ENCODE measurements around the gene ADGRF3.
A peak's percentile ranks its signal among the peaks of the same experiment; 100 is the strongest.
"Not testable (repeated sequence)": the region's sequence is repeated elsewhere in the genome, so short reads cannot be mapped to it uniquely, and the experiment has no call there.

The ADGRF3 gene

DNA sequence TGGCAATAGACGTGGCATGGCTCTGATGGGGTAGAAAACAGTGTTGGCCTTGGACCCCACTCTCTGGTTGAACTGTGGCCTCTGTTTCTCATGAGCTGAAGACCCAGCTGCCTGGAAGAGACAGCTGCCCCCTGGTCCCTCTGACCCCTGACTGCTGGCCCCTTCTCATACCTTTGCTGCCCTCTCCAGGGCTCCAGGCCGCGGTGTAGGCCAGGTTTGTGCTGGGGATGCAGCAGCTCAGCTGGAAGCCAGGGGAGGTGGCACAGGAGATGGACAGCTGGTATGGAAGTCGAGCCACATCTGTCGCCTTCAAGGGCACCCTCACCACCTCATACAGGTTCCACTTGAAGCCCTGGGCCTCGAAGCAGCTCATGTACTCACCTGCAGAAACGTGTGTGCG lies 32.3 kb downstream of the ADGRF3 start:
- DNase-seq = no peak

DNA sequence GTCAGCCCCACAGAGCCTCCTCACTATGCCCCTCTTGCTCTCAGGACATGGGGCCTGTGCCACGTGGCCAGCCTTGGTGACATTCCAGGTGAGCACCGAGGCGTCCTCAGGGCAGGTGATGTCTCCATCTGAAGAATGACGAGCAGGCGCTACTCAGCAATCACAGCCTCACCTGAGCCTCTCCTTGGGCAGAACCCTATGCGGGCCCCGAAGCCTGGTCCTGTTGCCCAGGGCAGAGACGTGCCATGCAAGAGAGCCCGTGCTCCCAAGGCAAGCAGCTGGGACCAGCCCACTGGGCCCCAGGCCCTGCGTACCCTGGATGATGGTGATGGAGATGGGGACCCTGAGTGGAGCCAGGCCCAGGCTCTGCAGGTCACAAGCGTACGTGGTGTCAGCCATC lies 33.1 kb downstream of the ADGRF3 start:
- DNase-seq = no peak

- DNase-seq = no peak
These were observed 34.1 kb downstream of the ADGRF3 start for GRCh38 chr2:26312471-26312870.

GRCh38 chr2:26309921-26310320 lies 36.7 kb downstream of the ADGRF3 start:
- no peak for DNase-seq

DNA sequence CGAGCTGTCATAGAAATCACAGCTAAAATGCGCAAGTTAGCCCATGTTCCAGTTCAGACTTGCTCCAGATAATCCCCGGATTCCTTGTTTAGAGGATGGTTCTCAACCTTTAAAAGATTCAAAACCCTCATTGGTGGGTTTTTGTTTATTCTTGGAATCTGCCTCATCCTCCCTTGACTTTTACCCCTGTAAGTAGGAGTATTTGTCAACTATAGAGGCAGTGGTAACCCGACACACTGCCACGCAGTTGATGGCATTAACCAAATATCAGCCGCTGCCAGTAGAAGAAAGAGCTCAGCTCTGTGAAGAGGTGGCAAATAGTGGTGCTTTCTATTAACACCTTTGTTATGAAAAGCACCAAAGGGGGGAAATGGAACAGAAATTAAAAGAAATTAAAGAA lies 41.0 kb downstream of the ADGRF3 start:
- DNase-seq = no peak

DNA sequence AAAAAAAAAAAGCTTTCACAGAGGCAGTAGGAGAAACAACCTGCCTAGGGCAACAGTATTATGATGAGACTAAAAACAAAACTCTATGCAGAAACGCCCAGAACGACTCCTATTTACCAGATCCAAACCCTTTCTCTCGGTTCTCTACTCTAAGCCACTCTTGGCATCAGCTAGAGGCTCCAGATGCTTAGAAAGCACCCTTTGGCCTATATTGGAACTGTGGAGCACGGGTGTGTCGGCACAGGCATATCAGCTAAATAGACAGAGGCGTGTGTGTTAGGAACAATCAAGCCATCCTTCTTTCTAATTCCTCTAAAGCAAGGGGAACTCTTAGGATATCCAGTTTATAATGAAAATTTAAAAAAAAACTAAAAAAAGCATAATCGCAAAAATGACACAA lies 41.5 kb downstream of the ADGRF3 start:
- DNase-seq = not testable (repeated sequence)

DNA sequence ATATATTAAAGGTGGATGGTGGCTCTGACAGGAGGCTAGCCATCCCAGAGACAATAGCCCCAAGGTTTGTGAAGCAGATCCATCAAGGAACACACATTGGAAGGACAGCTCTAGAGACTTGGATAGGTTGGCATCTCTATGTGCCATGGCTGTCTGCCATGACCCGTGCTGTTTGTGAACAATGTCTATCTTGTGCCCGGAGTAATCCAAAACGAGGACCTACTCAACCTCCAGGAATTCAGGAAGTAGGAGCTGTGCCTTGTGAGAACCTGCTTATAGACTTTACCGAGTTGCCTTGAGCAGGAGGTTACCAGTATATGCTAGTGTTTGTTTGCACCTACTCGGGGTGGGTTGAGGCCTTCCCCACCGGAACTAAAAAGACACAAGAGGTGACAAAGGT lies 43.7 kb downstream of the ADGRF3 start:
- DNase-seq = no peak

GRCh38 chr2:26300234-26300925 lies 46.2 kb downstream of the ADGRF3 start:
- no peak for DNase-seq

DNA sequence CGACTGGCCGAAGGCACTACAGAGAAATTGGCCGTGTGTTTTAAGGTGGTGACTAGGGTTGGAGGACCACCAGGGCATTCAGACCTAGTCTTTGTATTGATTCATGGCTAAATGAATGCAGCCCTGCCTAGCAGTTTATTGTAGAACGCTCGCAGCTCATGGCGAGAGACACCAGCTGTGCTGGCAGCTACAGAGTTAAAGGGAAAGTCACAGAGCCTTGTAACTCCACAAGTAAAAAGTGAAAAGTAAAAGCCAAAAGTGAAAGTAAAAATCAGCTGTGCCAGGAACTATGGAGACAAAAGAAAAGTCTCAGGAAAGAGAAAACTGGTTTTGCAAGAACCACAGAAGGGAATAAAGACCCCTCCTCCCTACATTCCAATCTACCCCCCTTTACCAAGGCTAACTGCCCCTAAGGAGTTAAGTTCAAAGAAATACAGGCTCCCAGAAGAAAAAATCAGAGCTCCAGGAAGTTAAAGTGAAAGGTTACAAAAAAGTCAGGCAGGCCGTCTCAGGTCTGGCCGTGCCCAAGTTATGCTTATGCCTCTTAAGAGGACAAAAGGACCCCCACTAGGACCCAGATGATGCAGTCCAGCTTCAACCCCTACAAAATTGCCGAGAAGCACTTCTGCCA lies 47.0 kb downstream of the ADGRF3 start:
- no peak for DNase-seq

DNA sequence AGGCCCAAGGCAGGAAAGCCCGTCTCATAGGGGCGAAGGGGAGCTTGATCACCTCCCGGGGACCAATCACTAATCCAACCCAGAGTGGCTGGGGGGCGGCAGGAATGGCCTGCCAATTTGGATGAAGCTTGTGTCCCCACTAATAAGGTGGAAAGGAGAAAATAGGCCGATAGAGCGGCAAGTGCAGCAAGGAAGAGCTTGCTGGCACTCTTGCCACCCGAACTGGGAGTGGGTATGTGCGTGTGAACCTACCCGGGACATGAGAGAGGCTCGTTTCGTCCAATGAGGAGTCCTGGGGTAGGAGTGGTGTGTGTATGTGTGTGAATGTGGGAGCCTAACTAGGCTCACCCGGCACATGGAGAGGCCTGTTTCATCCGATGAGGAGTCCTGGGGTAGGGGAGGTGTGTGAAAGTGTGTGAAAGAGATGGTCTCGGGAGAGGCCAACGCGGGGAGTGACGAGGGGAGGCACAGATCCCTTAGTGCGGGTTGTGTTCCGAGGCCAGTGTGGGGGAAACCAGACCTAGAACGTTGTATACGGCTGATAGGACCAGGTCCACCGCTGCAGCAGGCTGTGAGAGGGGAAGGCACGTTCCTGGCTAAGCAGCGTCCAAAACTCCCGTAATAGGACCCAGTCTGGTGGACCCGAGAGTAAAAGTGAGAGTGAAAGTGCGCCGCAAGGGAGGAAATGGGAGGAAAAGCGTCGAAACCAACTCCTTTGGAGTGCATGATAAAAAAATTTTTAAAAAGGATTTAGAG lies 47.8 kb downstream of the ADGRF3 start:
- DNase-seq = peak; percentile 71

- DNase-seq = peak; percentile 57
These were observed 48.3 kb downstream of the ADGRF3 start for GRCh38 chr2:26298286-26298637.

DNA sequence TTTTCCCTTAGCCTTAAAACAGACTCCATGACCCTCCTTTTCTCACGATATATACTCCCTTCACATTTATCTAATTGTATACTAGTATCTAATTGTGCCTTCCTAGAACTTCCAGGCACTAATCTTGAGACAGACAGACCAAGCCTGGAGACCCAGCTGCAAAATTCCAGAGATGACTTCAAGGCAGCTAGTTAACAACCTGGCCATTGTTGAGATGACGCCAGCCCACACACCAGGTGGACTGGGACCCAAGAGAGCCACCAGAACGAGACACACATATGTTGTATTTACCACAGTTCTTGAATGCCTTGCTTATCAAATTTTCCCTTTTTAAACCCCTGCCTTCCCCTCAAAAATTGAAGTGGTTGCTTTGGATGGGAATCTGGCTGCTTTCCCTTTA lies 49.5 kb downstream of the ADGRF3 start:
- no peak for DNase-seq

DNA sequence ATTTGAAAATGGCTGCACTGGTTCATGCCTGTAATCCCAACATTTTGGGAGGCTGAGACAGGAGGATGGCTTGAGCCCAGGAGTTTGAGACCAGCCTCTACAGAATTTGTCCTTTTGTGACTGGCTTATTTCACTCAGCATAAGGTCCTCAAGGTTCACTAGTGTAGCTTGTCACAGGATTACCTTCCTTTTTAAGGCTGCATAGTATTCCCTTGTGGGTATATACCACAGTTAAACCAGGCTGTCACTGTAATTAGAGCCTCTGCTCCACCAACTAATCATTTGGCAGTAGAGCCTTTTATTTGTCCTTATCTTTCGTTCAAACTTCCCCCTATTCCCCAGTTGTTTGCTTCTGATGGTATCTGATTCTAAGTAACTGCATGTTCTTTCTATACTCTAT lies 51.1 kb downstream of the ADGRF3 start:
- no peak for DNase-seq

DNA sequence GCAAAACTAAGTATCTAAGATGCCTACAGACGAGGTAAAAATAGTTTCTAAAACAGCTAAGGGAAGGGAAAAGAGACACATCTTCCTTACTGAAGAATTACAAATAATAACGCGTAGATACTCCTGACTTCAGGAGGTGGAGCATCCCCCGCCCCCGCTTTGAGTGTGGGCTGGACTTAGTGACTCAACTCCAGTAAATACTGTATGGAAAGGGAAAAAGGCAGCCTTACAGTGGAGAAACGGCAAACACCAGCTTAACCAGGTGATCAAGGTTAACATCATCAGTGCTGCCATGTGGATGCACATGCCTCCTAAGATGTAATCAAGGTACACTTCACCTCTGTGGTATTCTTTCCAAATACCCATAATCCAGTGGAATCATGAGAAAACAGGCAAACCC lies 53.9 kb downstream of the ADGRF3 start:
- DNase-seq = no peak

DNA sequence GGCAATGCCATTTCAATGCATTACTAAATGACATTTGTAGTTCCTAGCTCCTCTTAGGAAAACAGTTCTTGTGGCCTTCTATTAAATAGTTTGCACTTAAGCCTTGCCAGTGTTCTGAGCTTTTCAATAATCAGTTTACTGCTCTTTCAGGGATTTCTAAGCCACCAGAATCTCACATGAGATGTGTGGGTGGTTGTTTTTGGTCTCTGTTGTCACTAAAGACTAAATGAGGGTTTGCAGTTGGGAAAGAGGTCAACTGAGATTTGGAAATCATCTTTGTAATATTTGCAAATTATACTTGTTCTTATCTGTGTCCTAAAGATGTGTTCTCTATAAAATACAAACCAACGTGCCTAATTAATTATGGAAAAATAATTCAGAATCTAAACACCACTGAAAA lies 56.6 kb downstream of the ADGRF3 start:
- DNase-seq = no peak

GRCh38 chr2:26285931-26286330 lies 60.7 kb downstream of the ADGRF3 start:
- no peak for DNase-seq

GRCh38 chr2:26284132-26284531 lies 62.5 kb downstream of the ADGRF3 start:
- DNase-seq = no peak

DNA sequence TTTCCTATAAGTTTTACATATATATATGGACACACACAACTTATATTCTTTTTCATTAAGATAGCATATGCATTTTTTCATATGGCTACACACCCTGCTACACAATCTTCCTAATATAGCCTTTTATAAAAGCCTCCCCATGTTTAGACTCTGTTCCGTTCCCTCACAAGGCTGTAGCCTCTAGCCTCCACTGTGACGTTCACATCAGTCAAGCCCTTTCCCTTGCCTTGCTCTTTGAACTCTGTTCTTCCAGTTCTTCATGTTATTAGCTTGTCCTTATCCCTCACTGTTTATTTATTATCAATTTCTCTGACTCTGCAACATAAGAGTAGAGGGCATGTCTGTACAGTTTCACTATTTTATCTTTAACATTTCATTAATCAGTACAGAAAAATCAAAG lies 63.0 kb downstream of the ADGRF3 start:
- DNase-seq = no peak

DNA sequence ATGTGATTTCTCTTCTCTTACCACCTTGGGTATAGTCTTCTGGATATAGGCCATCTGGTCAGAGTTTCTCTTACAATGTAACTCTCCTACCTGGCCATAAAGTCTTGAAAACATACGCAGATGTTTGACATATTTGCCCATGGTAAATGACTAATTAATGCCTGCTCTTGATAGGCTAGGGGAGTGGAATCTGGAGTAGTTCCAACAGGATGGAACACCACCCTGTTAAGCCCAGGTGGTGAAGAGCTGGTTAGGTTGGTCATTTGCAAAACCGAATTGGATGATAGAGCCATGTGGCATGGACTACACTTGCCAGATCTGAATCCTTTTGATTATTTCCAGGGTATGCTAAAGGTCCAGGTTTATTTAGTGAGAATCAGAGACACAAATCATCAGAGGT lies 65.4 kb downstream of the ADGRF3 start:
- no peak for DNase-seq

DNA sequence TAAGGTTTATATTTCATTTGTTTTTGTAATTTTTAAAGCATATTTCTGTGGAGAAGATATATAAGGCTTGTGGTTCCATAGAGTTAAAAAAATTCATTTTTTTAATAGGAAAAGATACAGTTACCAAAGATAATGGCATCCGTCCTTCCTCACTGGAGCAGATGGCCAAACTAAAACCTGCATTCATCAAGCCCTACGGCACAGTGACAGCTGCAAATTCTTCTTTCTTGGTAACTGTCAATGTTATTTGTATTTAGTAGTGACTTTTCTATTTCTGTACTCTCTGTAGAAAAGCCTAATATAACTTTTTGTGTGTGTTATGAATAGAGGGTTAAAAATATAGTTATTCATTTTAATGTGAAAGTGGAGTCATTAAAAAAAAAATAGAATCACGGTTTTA lies 66.7 kb downstream of the ADGRF3 start:
- DNase-seq = no peak

DNA sequence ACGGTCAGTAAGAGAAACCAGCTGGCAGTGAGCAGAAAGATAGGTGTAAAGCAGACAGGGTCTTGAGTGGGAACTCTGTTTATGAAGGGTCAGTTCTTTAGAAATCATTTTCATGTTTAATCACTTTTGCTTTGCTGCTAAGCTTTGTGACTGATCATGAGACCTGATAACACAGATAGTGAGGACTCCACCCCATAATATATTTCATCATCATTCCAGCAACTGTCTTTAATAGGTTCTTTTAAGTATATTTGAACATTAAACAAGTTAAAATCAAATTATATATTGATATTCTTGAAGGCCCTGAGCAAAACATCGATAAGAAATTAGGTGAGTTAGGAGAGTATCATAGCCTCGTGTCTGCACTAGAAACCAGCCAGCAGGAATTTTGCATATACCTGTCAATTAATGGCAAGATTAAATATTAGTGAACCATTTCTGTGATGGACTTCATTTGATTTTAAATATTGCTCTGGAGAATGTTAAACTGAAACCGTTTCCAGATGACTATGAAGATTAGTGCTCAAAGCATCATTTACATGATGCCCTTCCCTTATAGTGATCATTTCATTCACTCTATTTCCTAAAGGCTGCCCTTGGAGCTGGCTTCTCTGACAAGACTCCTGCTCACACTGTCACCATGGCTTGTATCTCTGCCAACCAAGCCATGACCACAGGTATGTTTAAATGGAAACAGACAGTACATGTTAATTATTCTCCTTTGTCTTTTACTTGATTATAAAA lies 69.9 kb downstream of the ADGRF3 start:
- no peak for DNase-seq

DNA sequence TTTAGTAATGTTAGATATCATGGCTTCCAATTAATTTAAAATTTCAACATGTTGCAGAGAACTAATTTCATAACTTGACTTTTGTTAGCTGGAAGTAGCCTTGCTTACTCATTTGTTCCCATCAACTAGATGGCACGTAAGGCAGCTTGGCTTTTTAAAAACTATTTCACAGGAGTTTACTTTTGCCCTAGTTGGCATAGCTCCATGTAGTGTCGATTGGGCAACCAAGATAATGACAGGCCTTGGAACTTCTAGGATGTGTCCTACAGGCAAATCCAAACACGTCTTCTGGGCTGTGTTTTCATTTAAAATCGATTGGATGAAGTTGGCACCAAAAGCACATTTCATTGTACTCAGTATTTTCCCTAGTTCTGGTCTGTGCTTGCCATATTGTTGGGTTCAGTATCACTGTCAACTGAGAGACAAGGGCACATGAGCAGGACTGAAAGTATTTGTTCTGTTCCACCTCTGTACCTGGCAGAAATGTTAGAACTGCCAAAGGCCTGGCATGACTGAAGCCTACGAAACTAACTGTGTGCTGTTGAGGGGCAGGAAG lies 72.5 kb downstream of the ADGRF3 start:
- no peak for DNase-seq

DNA sequence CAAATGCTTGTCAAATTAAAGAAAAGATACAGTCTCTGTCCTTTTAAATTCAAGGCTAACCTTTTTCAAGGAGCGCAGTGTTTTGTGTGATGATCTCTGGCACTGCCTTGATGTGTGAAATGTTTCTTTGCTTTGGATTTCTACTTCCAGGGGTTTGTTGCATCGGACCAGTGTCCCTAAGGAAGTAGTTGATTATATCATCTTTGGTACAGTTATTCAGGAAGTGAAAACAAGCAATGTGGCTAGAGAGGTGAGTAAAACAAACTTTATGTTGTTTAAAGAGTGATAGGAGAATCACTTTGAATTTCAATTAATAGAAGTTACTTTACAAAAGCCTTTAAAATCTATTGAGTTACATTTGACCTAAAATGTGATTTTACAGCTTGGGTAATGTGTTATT lies 73.1 kb downstream of the ADGRF3 start:
- no peak for DNase-seq

All from activated CD8-positive, alpha-beta memory T cell treated with anti-CD3 and anti-CD28 coated beads, Interleukin-2, amount 50 U/mL, for 48 hours (primary cell).